GM19455 (cell line): ENCODE results near the gene POTEJ.
"Not testable (repeated sequence)": the region's sequence is repeated elsewhere in the genome, so short reads cannot be mapped to it uniquely, and the experiment has no call there.

Experiments
- ATAC-seq: cut with Tn5 transposase; IDR thresholded peaks from one replicate; pipeline ENCODE4 v1.9.1; 2021; ENCODE audit not compliant: unreplicated experiment

Gene POTEJ

GRCh38 chr2:130611140-130611539 is at the start of gene POTEJ:
POTEJ (plus strand) TSS chr2:130611440; CDS start chr2:130611533, 93 bp downstream.
- not testable (repeated sequence) for ATAC-seq

GRCh38 chr2:130566165-130566564 is 45.1 kb upstream of the POTEJ start:
- not testable (repeated sequence) for ATAC-seq

GRCh38 chr2:130571929-130572328 is 39.3 kb upstream of the POTEJ start:
- not testable (repeated sequence) for ATAC-seq

GRCh38 chr2:130574230-130574629 is 37.0 kb upstream of the POTEJ start:
- ATAC-seq = not testable (repeated sequence)

GRCh38 chr2:130576209-130576784 is 34.9 kb upstream of the POTEJ start:
- not testable (repeated sequence) for ATAC-seq

GRCh38 chr2:130577559-130577958 is 33.7 kb upstream of the POTEJ start:
- not testable (repeated sequence) for ATAC-seq

GRCh38 chr2:130579121-130579520 is 32.1 kb upstream of the POTEJ start:
- not testable (repeated sequence) for ATAC-seq

- ATAC-seq = not testable (repeated sequence)
These were observed 29.7 kb upstream of the POTEJ start for GRCh38 chr2:130581491-130581890.

GRCh38 chr2:130582970-130583369 is 28.3 kb upstream of the POTEJ start:
- ATAC-seq = not testable (repeated sequence)

GRCh38 chr2:130583582-130583981 is 27.7 kb upstream of the POTEJ start:
- not testable (repeated sequence) for ATAC-seq

GRCh38 chr2:130584726-130585125 is 26.5 kb upstream of the POTEJ start:
- ATAC-seq = not testable (repeated sequence)

GRCh38 chr2:130588688-130589458 is 22.4 kb upstream of the POTEJ start:
- ATAC-seq = not testable (repeated sequence)

- not testable (repeated sequence) for ATAC-seq
These were observed 20.9 kb upstream of the POTEJ start for GRCh38 chr2:130590170-130590841.

GRCh38 chr2:130590842-130591359 is 20.3 kb upstream of the POTEJ start:
- ATAC-seq = not testable (repeated sequence)

- ATAC-seq = not testable (repeated sequence)
These were observed 18.3 kb upstream of the POTEJ start for GRCh38 chr2:130592791-130593414.

GRCh38 chr2:130594011-130594410 is 17.2 kb upstream of the POTEJ start:
- ATAC-seq = not testable (repeated sequence)

GRCh38 chr2:130596757-130597156 is 14.5 kb upstream of the POTEJ start:
- not testable (repeated sequence) for ATAC-seq

- ATAC-seq = not testable (repeated sequence)
These were observed 13.2 kb upstream of the POTEJ start for GRCh38 chr2:130597994-130598393.

GRCh38 chr2:130598463-130598862 is 12.8 kb upstream of the POTEJ start:
- ATAC-seq = not testable (repeated sequence)

- not testable (repeated sequence) for ATAC-seq
These were observed 11.8 kb upstream of the POTEJ start, which contains the start of gene CFC1 for GRCh38 chr2:130599393-130599792. CFC1 (minus strand) TSS chr2:130599575; CDS start chr2:130599287, 288 bp downstream.

- ATAC-seq = not testable (repeated sequence)
These were observed 11.3 kb upstream of the POTEJ start for GRCh38 chr2:130599926-130600325.
